Fibroblast of the aortic adventitia (primary cell): Measurements from ENCODE around the gene NBEA. TPM values are rescaled to one million over a fixed set of nuclear protein-coding genes. Genes with fewer than 3 reads are reported as not detected.
A peak's percentile ranks its signal among the peaks of the same experiment; 100 is the strongest.
"Not testable (repeated sequence)": the region's sequence is repeated elsewhere in the genome, so short reads cannot be mapped to it uniquely, and the experiment has no call there.

ENCODE experiments used
- DNase-seq: peaks from one replicate; pipeline ENCODE4 v3.0.0-alpha.2; 2010; ENCODE audit warnings: low read depth
- H3K4me3 ChIP-seq: 2 replicates; pipeline ENCODE4 v1.5.1; 2011; ENCODE audit warnings: low read depth, mild to moderate bottlenecking, control low read depth, low read length, moderate library complexity
- CTCF ChIP-seq: IDR thresholded peaks from 2 replicates; pipeline ENCODE4 v1.5.1; 2011; ENCODE audit warnings: mild to moderate bottlenecking, low read length, control low read depth, inconsistent platforms; ENCODE audit not compliant: insufficient read depth
- total RNA-seq: library from RNA; depleted of rRNA; stranded (reverse); fragments of >200 nt; gene quantifications from 2 replicates; pipeline ENCODE4 v1.2.3, GENCODE V29; 2012; ENCODE audit warnings: low replicate concordance

Gene NBEA
- total RNA-seq, 1 donor, result 6.9 TPM

- DNase-seq, result no peak
These were observed 30.9 kb upstream of the NBEA start for GRCh38 chr13:34911159-34911558.

GRCh38 chr13:34913040-34913439 is 29.0 kb upstream of the NBEA start:
- no peak for DNase-seq
- no peak overlapping the region for H3K4me3 ChIP-seq
- no peak for TF ChIP-seq CTCF

More at GRCh38 chr13:34911159-34911558, 30.9 kb upstream of the NBEA start:
- TF ChIP-seq CTCF, result no peak
- H3K4me3 ChIP-seq, result no peak overlapping the region

GRCh38 chr13:34914416-34914815 is 27.7 kb upstream of the NBEA start:
- TF ChIP-seq CTCF, result no peak
- DNase-seq, result no peak
- no peak overlapping the region for H3K4me3 ChIP-seq

GRCh38 chr13:34926508-34926907 is 15.6 kb upstream of the NBEA start:
- H3K4me3 ChIP-seq, result no peak overlapping the region
- peak; percentile 47 for DNase-seq
- TF ChIP-seq CTCF, result no peak

- not testable (repeated sequence) for DNase-seq
These were observed 13.4 kb upstream of the NBEA start for GRCh38 chr13:34928676-34929075.

GRCh38 chr13:34931572-34931971 is 10.5 kb upstream of the NBEA start:
- no peak overlapping the region for H3K4me3 ChIP-seq
- no peak for DNase-seq
- TF ChIP-seq CTCF, result no peak

More at GRCh38 chr13:34928676-34929075, 13.4 kb upstream of the NBEA start:
- not testable (repeated sequence) for H3K4me3 ChIP-seq

GRCh38 chr13:34933349-34933748 is 8.7 kb upstream of the NBEA start:
- TF ChIP-seq CTCF, result no peak

GRCh38 chr13:34933786-34934185 is 8.3 kb upstream of the NBEA start:
- no peak overlapping the region for H3K4me3 ChIP-seq
- no peak for TF ChIP-seq CTCF
- no peak for DNase-seq

More at GRCh38 chr13:34933349-34933748, 8.7 kb upstream of the NBEA start:
- H3K4me3 ChIP-seq, result no peak overlapping the region
- no peak for DNase-seq
